Measurements from ENCODE around the gene C17orf67.

DNA sequence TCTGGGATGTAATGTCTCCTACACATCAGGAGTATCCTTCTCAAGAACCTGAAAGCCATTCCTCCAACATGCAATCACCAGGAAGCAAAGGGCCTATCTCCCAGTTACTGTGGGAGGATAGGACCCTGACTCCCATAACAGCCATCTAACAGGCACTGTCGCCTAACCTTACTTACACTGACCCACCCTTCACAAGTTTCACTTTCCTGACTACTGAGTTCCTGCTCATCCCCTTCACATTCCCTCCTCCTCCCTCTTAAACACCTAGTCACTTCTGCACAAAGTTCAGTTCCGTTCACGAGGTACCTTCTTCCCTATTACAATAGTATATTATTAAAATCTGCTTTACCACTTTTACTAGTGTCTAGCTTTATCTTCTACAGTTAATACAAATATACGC is 1.3 kb downstream of the C17orf67 start:
- TF ChIP-seq POLR2AphosphoS5 (IDR thresholded peaks at IDR 0.05; ENCODE audit: low read depth, low read length): no peak
- no peak for TF ChIP-seq POLR2A (IDR thresholded peaks at IDR 0.05; ENCODE audit: low read depth, low read length)

Measured in GM12892 (cell line).